Measurements from ENCODE around the gene SDCBP2. TPM values are rescaled to one million over a fixed set of nuclear protein-coding genes. Genes with fewer than 3 reads are reported as not detected.

The SDCBP2 gene
- total and polyA plus RNA-seq, 2 of the 8 experiments (the other 6 are each of a cell fraction or from before 2014, with no cell fraction given), result 4.2 to 6.7 TPM

- no peak overlapping the region for H3K4me3 ChIP-seq (ENCODE audit: extremely low read depth in 1 of 4, insufficient read depth in 2 of 4, low read depth in 3 of 4, low read length in 4 of 4)
- FAIRE-seq (no peak), DNase-seq (ENCODE audit: low read depth in 1 of 2, low spot score in 2 of 2) (peak in 1 of 2 experiments; percentile 40)
- H3K23me2 ChIP-seq (ENCODE audit: low read depth, low read length), result no peaks in the 10 kb centered on the region
- H2BK12ac ChIP-seq (ENCODE audit: low read depth, low read length), result no peak overlapping the region
- no peak overlapping the region for H4K91ac ChIP-seq (replicated peaks; ENCODE audit: insufficient read length, low read length)
- no peak overlapping the region for H2AFZ ChIP-seq (ENCODE audit: low read length)
- H3K36me3 ChIP-seq (ENCODE audit: control insufficient read depth in 2 of 4, insufficient read depth in 4 of 4, low read length in 3 of 4), result peaks cover 6 to 33% (median 18%) of the 10 kb centered on the region in 4 experiments
- H3K56ac ChIP-seq (replicated peaks; ENCODE audit: insufficient read length, low read depth, low read length), result no peak overlapping the region
- no peak overlapping the region for H4K8ac ChIP-seq (ENCODE audit: extremely low read depth, insufficient read depth, low read length)
- no peaks in the 10 kb centered on the region for H3K9me3 ChIP-seq (ENCODE audit: insufficient read depth in 2 of 2, low read depth in 1 of 2, low read length in 1 of 2)
- no peak for TF ChIP-seq RNF2 (IDR thresholded peaks at IDR 0.05; ENCODE audit: borderline replicate concordance, low read depth, low read length, missing control alignments, poor library complexity, severe bottlenecking)
- TF ChIP-seq POU5F1 (IDR thresholded peaks at IDR 0.05; ENCODE audit: low read depth, low read length), result no peak
- TF ChIP-seq CBX5 (IDR thresholded peaks at IDR 0.05; ENCODE audit: low read depth, low read length), result no peak
- TF ChIP-seq BRCA1 (IDR thresholded peaks at IDR 0.05; ENCODE audit: low read depth, low read length), result no peak
- no peak for TF ChIP-seq EGR1 (IDR thresholded peaks at IDR 0.05; ENCODE audit: borderline replicate concordance, low read depth, low read length)
- TF ChIP-seq RFX5 (IDR thresholded peaks at IDR 0.05; ENCODE audit: borderline replicate concordance, low read depth, low read length), result no peak
- no peak for TF ChIP-seq KDM4A (IDR thresholded peaks at IDR 0.05; ENCODE audit: low read depth, low read length, severe bottlenecking)
- TF ChIP-seq TCF12 (IDR thresholded peaks at IDR 0.05; ENCODE audit: low read depth, low read length), result no peak
- TF ChIP-seq SRF (IDR thresholded peaks at IDR 0.05; ENCODE audit: low read depth, low read length), result no peak
- no peak for TF ChIP-seq SP4 (IDR thresholded peaks at IDR 0.05; ENCODE audit: low read length)
- TF ChIP-seq CTCF (IDR thresholded peaks at IDR 0.05; ENCODE audit: control extremely low read depth in 1 of 3, insufficient read depth in 1 of 3, low read depth in 1 of 3, low read length in 3 of 3), result no peak
- no peak overlapping the region for H2BK5ac ChIP-seq (ENCODE audit: low read depth, low read length)
- no peaks in the 10 kb centered on the region for H3K27me3 ChIP-seq (replicated peaks in 1 of 4; ENCODE audit: control insufficient read depth in 3 of 4, extremely low read depth in 1 of 4, insufficient read depth in 3 of 4, low read length in 3 of 4)
- no peak overlapping the region for H2AK5ac ChIP-seq (ENCODE audit: low read depth, low read length)
- H3K23ac ChIP-seq (ENCODE audit: insufficient read length), result no peak overlapping the region
- POLR2A ChIA-PET (ENCODE audit: partially characterized antibody), result interaction anchor here (1.1 to 2.4 kb wide), 2 partner anchors 12 to 50 kb away, joined by 3 to 6 read pairs; no protein-coding TSS in a partner anchor
- H3K4me2 ChIP-seq (ENCODE audit: insufficient read depth in 1 of 2, low read depth in 2 of 2, low read length in 2 of 2), result 0 out of 4 replicates have a peak overlapping the region, but pooled peaks of 1 of the 2 experiments have one; percentile 23
- no peak overlapping the region for H4K5ac ChIP-seq (ENCODE audit: insufficient read length, low read depth, low read length)
- H3K79me2 ChIP-seq (ENCODE audit: control insufficient read depth in 1 of 2, insufficient read depth in 2 of 2, low read length in 2 of 2), result peaks cover 13 to 67% of the 10 kb centered on the region in 2 experiments
- H3K18ac ChIP-seq (ENCODE audit: extremely low read depth, low read length), result no peak overlapping the region
- H3K14ac ChIP-seq (ENCODE audit: insufficient read length), result no peak overlapping the region
- H3K79me1 ChIP-seq (ENCODE audit: low read depth, low read length), result peaks cover 22% of the 10 kb centered on the region
- no peak overlapping the region for H3K27ac ChIP-seq (ENCODE audit: low read depth, low read length)
- no peak overlapping the region for H3K4ac ChIP-seq (replicated peaks; ENCODE audit: insufficient read length, low read depth, low read length)
- H3K9ac ChIP-seq (replicated peaks in 1 of 4; ENCODE audit: extremely low read depth in 1 of 4, low read depth in 3 of 4, low read length in 3 of 4), result no peak overlapping the region
- no peak overlapping the region for H2BK15ac ChIP-seq (ENCODE audit: low read length)
- 80% methylated on average over 8 of the region's 8 CpGs; no CpG with 5 or more reads in 1 of the 2 experiments for WGBS, 2 experiments (ENCODE audit: extremely low coverage in 1 of 2, insufficient coverage in 1 of 2, insufficient read length in 1 of 2, insufficient replicate concordance in 2 of 2, low coverage in 1 of 2, low lambda C conversion rate in 2 of 2, missing lambda C conversion rate in 1 of 2)
- peaks cover 0 to 17% (median 2%) of the 10 kb centered on the region in 4 experiments; a peak in 4 of 7 replicates for H3K4me1 ChIP-seq (replicated peaks in 1 of 4; ENCODE audit: control insufficient read depth in 3 of 4, insufficient read depth in 4 of 4, low read length in 3 of 4)
- no peak overlapping the region for H2BK120ac ChIP-seq (replicated peaks; ENCODE audit: low read depth, low read length)
- CTCF ChIA-PET (ENCODE audit: partially characterized antibody), result interaction anchor here (0.6 to 2.7 kb wide), 3 partner anchors 16 to 46 kb away, joined by 3 to 5 read pairs (median 3); no protein-coding TSS in a partner anchor
- H4K20me1 ChIP-seq (replicated peaks in 1 of 2; ENCODE audit: control insufficient read depth in 1 of 2, insufficient read depth in 2 of 2, low read length in 2 of 2), result peaks cover 17 to 53% of the 10 kb centered on the region in 2 experiments
- H2BK20ac ChIP-seq (ENCODE audit: low read length), result no peak overlapping the region
Observed at GRCh38 chr20:1375515-1375914, 46.6 kb upstream of the SDCBP2 start.

Measured in H1 (cell line).